ENCODE data around the gene RAB9B. TPM values are rescaled to one million over a fixed set of nuclear protein-coding genes. Genes with fewer than 3 reads are reported as not detected.

Gene RAB9B
- total RNA-seq, 6 experiments from 2014 or later, result 0.05 to 0.25 (median 0.12) TPM; not detected in 1

DNA sequence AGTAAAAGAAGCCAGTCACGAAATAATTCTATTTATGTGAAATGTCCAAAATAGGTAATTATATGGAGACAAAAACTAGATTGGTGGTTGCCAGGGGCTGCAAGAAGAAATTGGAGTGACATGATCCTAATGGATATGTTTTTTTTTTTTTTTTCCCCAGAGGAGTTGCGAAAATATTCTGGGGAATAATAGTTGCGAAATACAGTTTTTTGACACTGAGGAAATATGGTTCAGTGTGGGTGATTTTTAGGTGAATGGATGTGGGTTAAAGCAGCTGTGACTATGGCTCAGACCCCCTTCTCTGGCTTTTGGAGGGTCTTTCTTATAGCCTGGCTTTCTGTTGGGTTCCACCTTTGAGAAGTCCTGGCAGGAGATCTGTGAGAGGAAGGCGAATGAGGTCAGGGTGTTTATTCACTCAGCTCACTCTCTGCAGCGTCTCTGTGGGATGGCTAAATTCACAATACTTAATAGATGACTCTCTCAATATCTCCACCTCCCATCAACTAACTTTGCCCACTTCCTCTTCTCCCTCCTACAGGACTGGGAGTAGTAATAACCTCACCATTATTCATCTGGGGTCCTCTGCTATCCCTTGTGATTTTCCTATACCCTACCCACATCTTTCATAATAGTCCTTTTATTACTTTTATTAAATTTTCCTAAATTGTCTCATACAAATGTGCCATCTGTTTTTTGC, 15.3 kb upstream of the RAB9B start:
- Histone ChIP-seq H3K9me3 (no peaks in the 10 kb centered on the region), H3K4me1 (no peaks in the 10 kb centered on the region), H3K27me3 (peaks cover 0 to 14% of the 10 kb centered on the region in 2 donors), H3K27ac (no peak overlapping the region), H3K4me3 (no peak overlapping the region), H3K36me3 (no peaks in the 10 kb centered on the region)
- no peak for TF ChIP-seq POLR2A (IDR thresholded peaks at IDR 0.05)
- TF ChIP-seq CTCF (IDR thresholded peaks at IDR 0.05), result no peak
- intact Hi-C loops (cut with DNase I), result no loop called here
- WGBS (ENCODE audit: insufficient coverage, low coverage, low lambda C conversion rate, missing lambda C conversion rate), result 42% methylated on average over 5 of the region's 5 CpGs
- ATAC-seq, result no peak
- DNase-seq, result no peak

- intact Hi-C loops (cut with DNase I), result no loop called here
- ATAC-seq, result no peak
- TF ChIP-seq CTCF (IDR thresholded peaks at IDR 0.05), result no peak
- TF ChIP-seq POLR2A (IDR thresholded peaks at IDR 0.05), result no peak
- no peak for DNase-seq
- H3K9me3 ChIP-seq, result no peaks in the 10 kb centered on the region
- H3K27me3 ChIP-seq, result peaks cover 0 to 14% of the 10 kb centered on the region in 2 donors
- H3K27ac ChIP-seq, result no peak overlapping the region
- no peaks in the 10 kb centered on the region for H3K36me3 ChIP-seq
- no peaks in the 10 kb centered on the region for H3K4me1 ChIP-seq
- H3K4me3 ChIP-seq, result no peak overlapping the region
These were observed 14.3 kb upstream of the RAB9B start for GRCh38 chrX:103846386-103846785.

GRCh38 chrX:103845165-103845653, 13.2 kb upstream of the RAB9B start:
- Histone ChIP-seq H3K4me1 (no peaks in the 10 kb centered on the region), H3K4me3 (no peak overlapping the region), H3K9me3 (no peaks in the 10 kb centered on the region), H3K36me3 (no peaks in the 10 kb centered on the region), H3K27ac (no peak overlapping the region), H3K27me3 (peaks cover 0 to 14% of the 10 kb centered on the region in 2 donors)
- TF ChIP-seq CTCF (IDR thresholded peaks at IDR 0.05), result peak; percentile 51 to 71 (median 69)
- TF ChIP-seq POLR2A (IDR thresholded peaks at IDR 0.05), result no peak
- ATAC-seq (peak; percentile 81 to 94 (median 93)), DNase-seq (peak in 2 of 3 donors; percentile 46)
- 1% methylated on average over 4 of the region's 4 CpGs for WGBS (ENCODE audit: insufficient coverage, low coverage, low lambda C conversion rate, missing lambda C conversion rate)
- intact Hi-C loops (cut with DNase I), result no loop called here

GRCh38 chrX:103839404-103839803, 7.3 kb upstream of the RAB9B start:
- peaks cover 0 to 10% of the 10 kb centered on the region in 2 donors for H3K27me3 ChIP-seq
- no peaks in the 10 kb centered on the region for H3K36me3 ChIP-seq
- H3K9me3 ChIP-seq, result no peaks in the 10 kb centered on the region
- H3K4me3 ChIP-seq, result no peak overlapping the region
- 35% methylated on average over 1 of the region's 1 CpG for WGBS (ENCODE audit: insufficient coverage, low coverage, low lambda C conversion rate, missing lambda C conversion rate)
- no peak for ATAC-seq
- DNase-seq, result no peak
- no peak overlapping the region for H3K27ac ChIP-seq
- TF ChIP-seq POLR2A (IDR thresholded peaks at IDR 0.05) (no peak), CTCF (IDR thresholded peaks at IDR 0.05) (no peak)
- intact Hi-C loops (cut with DNase I), result no loop called here
- no peaks in the 10 kb centered on the region for H3K4me1 ChIP-seq

Data from right lobe of liver (tissue), 6 donors.